Measurements from ENCODE around the gene TEKT3. TPM values are rescaled to one million over a fixed set of nuclear protein-coding genes. Genes with fewer than 3 reads are reported as not detected.

The TEKT3 gene
- total and polyA plus RNA-seq, 9 of the 15 experiments (the other 6 are each of a cell fraction or from before 2014, with no cell fraction given) = not detected

DNA sequence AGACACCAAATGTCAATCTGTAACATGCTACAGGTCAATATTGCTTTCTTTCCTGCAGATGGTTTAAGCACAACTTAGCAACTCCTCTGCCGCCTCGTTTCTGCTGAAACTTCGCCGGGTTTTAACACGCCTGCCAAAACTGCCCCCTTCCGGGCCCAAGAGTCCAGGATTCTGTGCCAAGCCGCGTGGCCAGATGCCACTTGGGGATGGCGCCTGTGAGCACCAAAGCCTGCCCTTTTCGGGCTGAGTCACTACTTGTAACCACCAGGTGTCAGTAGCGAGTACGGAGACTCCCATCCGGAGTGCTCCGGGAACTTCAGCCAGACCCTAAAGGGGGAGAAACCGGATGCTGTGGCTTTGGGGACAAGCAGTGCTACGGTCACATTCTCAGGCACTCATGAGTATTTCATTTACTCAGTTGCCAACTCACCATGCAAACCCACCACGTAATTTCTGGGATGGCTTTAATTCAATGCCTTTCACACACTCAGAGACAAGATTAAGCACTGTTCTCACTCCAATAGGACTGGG lies 84.1 kb downstream of the TEKT3 start (continued):
- TF ChIP-seq, protein P1, sequence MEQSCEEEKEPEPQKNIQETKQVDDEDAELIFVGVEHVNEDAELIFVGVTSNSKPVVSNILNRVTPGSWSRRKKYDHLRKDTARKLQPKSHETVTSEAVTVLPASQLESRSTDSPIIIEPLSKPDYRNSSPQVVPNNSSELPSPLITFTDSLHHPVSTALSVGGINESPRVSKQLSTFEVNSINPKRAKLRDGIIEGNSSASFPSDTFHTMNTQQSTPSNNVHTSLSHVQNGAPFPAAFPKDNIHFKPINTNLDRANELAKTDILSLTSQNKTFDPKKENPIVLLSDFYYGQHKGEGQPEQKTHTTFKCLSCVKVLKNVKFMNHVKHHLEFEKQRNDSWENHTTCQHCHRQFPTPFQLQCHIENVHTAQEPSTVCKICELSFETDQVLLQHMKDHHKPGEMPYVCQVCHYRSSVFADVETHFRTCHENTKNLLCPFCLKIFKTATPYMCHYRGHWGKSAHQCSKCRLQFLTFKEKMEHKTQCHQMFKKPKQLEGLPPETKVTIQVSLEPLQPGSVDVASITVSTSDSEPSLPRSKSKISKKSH (CRISPR knock-in tag; IDR thresholded peaks at IDR 0.05) = no peak
- TF ChIP-seq, protein P2, sequence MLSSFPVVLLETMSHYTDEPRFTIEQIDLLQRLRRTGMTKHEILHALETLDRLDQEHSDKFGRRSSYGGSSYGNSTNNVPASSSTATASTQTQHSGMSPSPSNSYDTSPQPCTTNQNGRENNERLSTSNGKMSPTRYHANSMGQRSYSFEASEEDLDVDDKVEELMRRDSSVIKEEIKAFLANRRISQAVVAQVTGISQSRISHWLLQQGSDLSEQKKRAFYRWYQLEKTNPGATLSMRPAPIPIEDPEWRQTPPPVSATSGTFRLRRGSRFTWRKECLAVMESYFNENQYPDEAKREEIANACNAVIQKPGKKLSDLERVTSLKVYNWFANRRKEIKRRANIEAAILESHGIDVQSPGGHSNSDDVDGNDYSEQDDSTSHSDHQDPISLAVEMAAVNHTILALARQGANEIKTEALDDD (IDR thresholded peaks at IDR 0.05) = no peak
- TF ChIP-seq GTF2F1 (IDR thresholded peaks at IDR 0.05; ENCODE audit: low read depth, low read length) (no peak), HMG20B (CRISPR knock-in tag; IDR thresholded peaks at IDR 0.05) (no peak), BCOR (IDR thresholded peaks at IDR 0.05) (0 out of 2 replicates have a peak, but pooled peaks have one; percentile 25), ZNF143 (CRISPR knock-in tag; IDR thresholded peaks at IDR 0.05) (no peak), RBM39 (optimal IDR thresholded peaks at IDR 0.05; ENCODE audit: low read depth, low read length) (no peak), ZNF431 (CRISPR knock-in tag; IDR thresholded peaks at IDR 0.05) (no peak), ZNF507 (tag; conservative IDR thresholded peaks at IDR 0.05) (no peak), SIRT6 (IDR thresholded peaks at IDR 0.05; ENCODE audit: low read depth, low read length) (no peak), KDM2B (CRISPR knock-in tag; IDR thresholded peaks at IDR 0.05) (no peak), TBL1XR1 (IDR thresholded peaks at IDR 0.05; ENCODE audit: low read length in 2 of 2) (no peak), ZNF133 (CRISPR knock-in tag; IDR thresholded peaks at IDR 0.05) (no peak), FOXA3 (CRISPR knock-in tag; conservative IDR thresholded peaks at IDR 0.05 in 1 of 2, IDR thresholded peaks at IDR 0.05 in 1 of 2) (no peak), GABPB2 (CRISPR knock-in tag; conservative IDR thresholded peaks at IDR 0.05) (no peak), ETV1 (tag; conservative IDR thresholded peaks at IDR 0.05; ENCODE audit: low read depth) (peak; percentile 75), SMAD2 (IDR thresholded peaks at IDR 0.05; ENCODE audit: low read depth, low read length) (no peak)
- TF ChIP-seq, protein P3, sequence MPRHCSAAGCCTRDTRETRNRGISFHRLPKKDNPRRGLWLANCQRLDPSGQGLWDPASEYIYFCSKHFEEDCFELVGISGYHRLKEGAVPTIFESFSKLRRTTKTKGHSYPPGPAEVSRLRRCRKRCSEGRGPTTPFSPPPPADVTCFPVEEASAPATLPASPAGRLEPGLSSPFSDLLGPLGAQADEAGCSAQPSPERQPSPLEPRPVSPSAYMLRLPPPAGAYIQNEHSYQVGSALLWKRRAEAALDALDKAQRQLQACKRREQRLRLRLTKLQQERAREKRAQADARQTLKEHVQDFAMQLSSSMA (CRISPR knock-in tag; IDR thresholded peaks at IDR 0.05) = no peak
- TF ChIP-seq, protein P4, sequence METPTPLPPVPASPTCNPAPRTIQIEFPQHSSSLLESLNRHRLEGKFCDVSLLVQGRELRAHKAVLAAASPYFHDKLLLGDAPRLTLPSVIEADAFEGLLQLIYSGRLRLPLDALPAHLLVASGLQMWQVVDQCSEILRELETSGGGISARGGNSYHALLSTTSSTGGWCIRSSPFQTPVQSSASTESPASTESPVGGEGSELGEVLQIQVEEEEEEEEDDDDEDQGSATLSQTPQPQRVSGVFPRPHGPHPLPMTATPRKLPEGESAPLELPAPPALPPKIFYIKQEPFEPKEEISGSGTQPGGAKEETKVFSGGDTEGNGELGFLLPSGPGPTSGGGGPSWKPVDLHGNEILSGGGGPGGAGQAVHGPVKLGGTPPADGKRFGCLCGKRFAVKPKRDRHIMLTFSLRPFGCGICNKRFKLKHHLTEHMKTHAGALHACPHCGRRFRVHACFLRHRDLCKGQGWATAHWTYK (CRISPR knock-in tag; IDR thresholded peaks at IDR 0.05) = no peak

Measured in K562 (cell line).